H1 (cell line): ENCODE measurements around the gene DDT. TPM values are rescaled to one million over a fixed set of nuclear protein-coding genes. Genes with fewer than 3 reads are reported as not detected.
"Not testable (repeated sequence)": the region's sequence is repeated elsewhere in the genome, so short reads cannot be mapped to it uniquely, and the experiment has no call there.

Experiments
- CTCF ChIA-PET: fragments of 300-600 bp; sonication (Branson Sonifier 250); formaldehyde crosslinking; loops from one replicate; lab custom pipeline; 2021; ENCODE audit not compliant: partially characterized antibody; lab: Charles Lee
- POLR2A ChIA-PET: fragments of 300-600 bp; sonication (Branson Sonifier 250); formaldehyde crosslinking; loops from one replicate; lab custom pipeline; 2021; ENCODE audit warnings: inconsistent platforms; ENCODE audit not compliant: partially characterized antibody; lab: Charles Lee
- DNase-seq, 2 experiments: peaks; one replicate each; pipeline versions ENCODE4 v3.0.0 to v3.0.0-alpha.2; 2010 to 2022; ENCODE audit warnings: low spot score in 2 of 2, low read depth in 1 of 2, mixed read lengths in 1 of 2
- FAIRE-seq: peaks from 2 replicates; lab custom pipeline; 2011; peaks lifted over from hg19 to GRCh38; lab: Jason Lieb, UNC
- H2AFZ ChIP-seq: 2 replicates; pipeline ENCODE4 v1.8.1; 2012; ENCODE audit warnings: low read length, inconsistent platforms
- H2AK5ac ChIP-seq: 2 replicates; pipeline ENCODE4 v1.6.1; 2013; ENCODE audit warnings: low read depth, low read length
- H2BK120ac ChIP-seq: replicated peaks from 2 replicates; pipeline ENCODE3; 2013; ENCODE audit warnings: low read depth, low read length, inconsistent platforms
- H2BK12ac ChIP-seq: 2 replicates; pipeline ENCODE4 v1.6.1; 2013; ENCODE audit warnings: low read depth, low read length
- H2BK15ac ChIP-seq: 2 replicates; pipeline ENCODE4 v1.6.1; 2013; ENCODE audit warnings: low read length
- H2BK20ac ChIP-seq: 2 replicates; pipeline ENCODE4 v1.6.1; 2013; ENCODE audit warnings: low read length
- H2BK5ac ChIP-seq: 2 replicates; pipeline ENCODE4 v1.6.1; 2013; ENCODE audit warnings: low read depth, low read length
- H3K14ac ChIP-seq: 2 replicates; pipeline ENCODE4 v1.6.1; 2013; ENCODE audit warnings: inconsistent platforms; ENCODE audit not compliant: insufficient read length
- H3K18ac ChIP-seq: 2 replicates; pipeline ENCODE4 v1.6.1; 2013; ENCODE audit warnings: low read length; ENCODE audit errors: extremely low read depth
- H3K23ac ChIP-seq: 2 replicates; pipeline ENCODE4 v1.6.1; 2013; ENCODE audit warnings: inconsistent platforms; ENCODE audit not compliant: insufficient read length
- H3K23me2 ChIP-seq: 2 replicates; pipeline ENCODE4 v1.6.1; 2013; ENCODE audit warnings: low read depth, low read length
- H3K27ac ChIP-seq: 2 replicates; pipeline ENCODE4 v1.6.1; 2011; ENCODE audit warnings: low read depth, low read length, inconsistent platforms
- H3K27me3 ChIP-seq, 4 experiments: replicated peaks in 1 of 4; 1 replicate in 1 of 4; 2 replicates in 3 of 4; pipeline versions ENCODE4 v1.6.1 to v1.8.1; 2011 to 2013; ENCODE audit warnings: low read length in 3 of 4, mild to moderate bottlenecking in 3 of 4, inconsistent platforms in 2 of 4, mixed read lengths in 2 of 4, moderate library complexity in 1 of 4; ENCODE audit not compliant: control insufficient read depth in 3 of 4, insufficient read depth in 3 of 4; ENCODE audit errors: extremely low read depth in 1 of 4
- H3K36me3 ChIP-seq, 4 experiments: 2 replicates each; pipeline versions ENCODE4 v1.6.1 to v1.8.1; 2011 to 2013; ENCODE audit warnings: mild to moderate bottlenecking in 4 of 4, low read length in 3 of 4, moderate library complexity in 2 of 4, control low read depth in 1 of 4, inconsistent platforms in 1 of 4; ENCODE audit not compliant: insufficient read depth in 4 of 4, control insufficient read depth in 2 of 4
- H3K4ac ChIP-seq: replicated peaks from 2 replicates; pipeline ENCODE3; 2013; ENCODE audit warnings: low read length, low read depth, mixed read lengths, inconsistent platforms; ENCODE audit not compliant: insufficient read length
- H3K4me1 ChIP-seq, 4 experiments: replicated peaks in 1 of 4; 1 replicate in 1 of 4; 2 replicates in 3 of 4; pipeline versions ENCODE4 v1.6.1 to v1.8.1; 2011 to 2013; ENCODE audit warnings: low read length in 3 of 4, inconsistent platforms in 2 of 4, mixed read lengths in 1 of 4; ENCODE audit not compliant: insufficient read depth in 4 of 4, control insufficient read depth in 3 of 4
- H3K4me2 ChIP-seq, 2 experiments: 2 replicates each; pipeline versions ENCODE4 v1.6.1 to v1.8.1; 2011 to 2013; ENCODE audit warnings: low read depth in 2 of 2, low read length in 2 of 2, control low read depth in 1 of 2, inconsistent platforms in 1 of 2, mild to moderate bottlenecking in 1 of 2; ENCODE audit not compliant: insufficient read depth in 1 of 2
- H3K4me3 ChIP-seq, 4 experiments: fragments of 200-600, 300-600 bp in 1 of 4; sonication (generic), shearing (Covaris generic), sonication (Bioruptor Twin) in 1 of 4; 2 replicates each; pipeline versions ENCODE4 v1.5.1 to v1.8.1; 2011 to 2016; ENCODE audit warnings: low read length in 4 of 4, low read depth in 3 of 4, control low read depth in 2 of 4, inconsistent platforms in 2 of 4, mild to moderate bottlenecking in 2 of 4, mixed read lengths in 1 of 4, moderate library complexity in 1 of 4; ENCODE audit not compliant: insufficient read depth in 2 of 4; ENCODE audit errors: extremely low read depth in 1 of 4
- H3K56ac ChIP-seq: replicated peaks from 2 replicates; pipeline ENCODE3; 2013; ENCODE audit warnings: low read depth, mild to moderate bottlenecking, mixed read lengths, low read length, inconsistent platforms; ENCODE audit not compliant: insufficient read length
- H3K79me1 ChIP-seq: 2 replicates; pipeline ENCODE4 v1.6.1; 2013; ENCODE audit warnings: low read depth, low read length, control low read depth
- H3K79me2 ChIP-seq, 2 experiments: 2 replicates each; pipeline versions ENCODE4 v1.6.1 to v1.8.1; 2012 to 2013; ENCODE audit warnings: low read length in 2 of 2, mild to moderate bottlenecking in 2 of 2, inconsistent platforms in 1 of 2; ENCODE audit not compliant: insufficient read depth in 2 of 2, control insufficient read depth in 1 of 2
- H3K9ac ChIP-seq, 4 experiments: replicated peaks in 1 of 4; 1 replicate in 1 of 4; 2 replicates in 3 of 4; pipeline versions ENCODE4 v1.6.1 to v1.8.1; 2011 to 2013; ENCODE audit warnings: low read depth in 3 of 4, low read length in 3 of 4, control low read depth in 2 of 4, mild to moderate bottlenecking in 2 of 4, moderate library complexity in 2 of 4, inconsistent platforms in 1 of 4; ENCODE audit errors: extremely low read depth in 1 of 4
- H3K9me3 ChIP-seq, 2 experiments: 2 replicates each; pipeline versions ENCODE4 v1.6.1 to v1.8.1; 2012 to 2013; ENCODE audit warnings: mild to moderate bottlenecking in 2 of 2, moderate library complexity in 2 of 2, control low read depth in 1 of 2, inconsistent platforms in 1 of 2, low read depth in 1 of 2, low read length in 1 of 2, mixed read lengths in 1 of 2; ENCODE audit not compliant: insufficient read depth in 2 of 2
- H4K20me1 ChIP-seq, 2 experiments: replicated peaks in 1 of 2; 2 replicates each; pipeline versions ENCODE3 to v1.8.1; 2011 to 2013; ENCODE audit warnings: inconsistent platforms in 2 of 2, low read length in 2 of 2, mild to moderate bottlenecking in 1 of 2; ENCODE audit not compliant: insufficient read depth in 2 of 2, control insufficient read depth in 1 of 2
- H4K5ac ChIP-seq: 2 replicates; pipeline ENCODE4 v1.6.1; 2013; ENCODE audit warnings: low read length, low read depth, mixed read lengths, inconsistent platforms; ENCODE audit not compliant: insufficient read length
- H4K8ac ChIP-seq: 2 replicates; pipeline ENCODE4 v1.8.0; 2013; ENCODE audit warnings: mild to moderate bottlenecking, moderate library complexity, low read length, inconsistent platforms; ENCODE audit not compliant: insufficient read depth; ENCODE audit errors: extremely low read depth
- H4K91ac ChIP-seq: replicated peaks from 2 replicates; pipeline ENCODE3; 2013; ENCODE audit warnings: low read length, mixed read lengths, inconsistent platforms; ENCODE audit not compliant: insufficient read length
- WGBS, 2 experiments: shearing (Covaris generic) in 1 of 2; methylation state at CpG; one replicate each; pipeline versions ENCODE4 v1.1.6 to v1.1.7; 2013 to 2015; ENCODE audit warnings: low lambda C conversion rate in 2 of 2, mixed read lengths in 2 of 2, inconsistent platforms in 1 of 2, low coverage in 1 of 2, missing lambda C conversion rate in 1 of 2; ENCODE audit not compliant: insufficient replicate concordance in 2 of 2, insufficient coverage in 1 of 2, insufficient read length in 1 of 2; ENCODE audit errors: extremely low coverage in 1 of 2, missing lambda C conversion rate in 1 of 2; 5-methylcytosine and 5-hydroxymethylcytosine counted together
- polyA plus RNA-seq, 7 experiments: library from polyadenylated mRNA; depleted of rRNA in 3 of 7; stranded (reverse) in 5 of 7; unstranded in 2 of 7; fragments of >200 nt in 5 of 7; fragments of 200-250 nt in 2 of 7; gene quantifications; 1 replicate in 5 of 7; 2 replicates in 1 of 7; 4 replicates in 1 of 7; pipeline versions ENCODE4 v1.2.1 to v1.2.3, GENCODE V29; 2011 to 2013; ENCODE audit warnings: missing spikeins in 2 of 7, mixed read lengths in 2 of 7
- total RNA-seq: library from RNA; stranded (reverse); fragmentation: NEBNext Ultra II Directional; extraction: Animal tissue kit (Norgen Biotek cat#: 25700); gene quantifications from 2 replicates; pipeline ENCODE4 v1.2.1, GENCODE V29; 2021

The DDT gene
- total and polyA plus RNA-seq, 2 of the 8 experiments (the other 6 are each of a cell fraction or from before 2014, with no cell fraction given), result 106 to 341 TPM

DNA sequence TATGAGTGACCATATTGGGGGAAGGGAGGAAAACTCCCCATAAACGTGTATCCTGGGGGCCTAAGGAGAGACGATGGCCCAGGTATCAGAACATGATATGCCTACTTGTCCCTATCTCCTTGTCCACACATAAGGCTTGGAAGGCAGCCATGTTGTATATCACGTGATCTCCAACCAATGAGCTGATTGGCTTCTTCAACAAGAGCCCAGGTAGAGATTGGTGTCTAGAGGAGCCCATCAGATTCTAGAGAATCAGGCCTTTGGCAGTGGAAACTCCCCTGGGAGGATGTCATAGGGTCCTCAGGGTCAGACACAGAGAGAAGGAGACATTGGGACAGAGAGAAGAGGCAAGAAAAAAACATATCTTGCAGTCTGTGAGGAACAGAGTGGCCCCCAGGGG, 26.9 kb downstream of the DDT start:
- POLR2A ChIA-PET, DNase-seq: not testable (repeated sequence)
- 54% methylated on average over 1 of the region's 3 CpGs; no CpG with 5 or more reads in 1 of the 2 experiments for WGBS, 2 experiments

DNA sequence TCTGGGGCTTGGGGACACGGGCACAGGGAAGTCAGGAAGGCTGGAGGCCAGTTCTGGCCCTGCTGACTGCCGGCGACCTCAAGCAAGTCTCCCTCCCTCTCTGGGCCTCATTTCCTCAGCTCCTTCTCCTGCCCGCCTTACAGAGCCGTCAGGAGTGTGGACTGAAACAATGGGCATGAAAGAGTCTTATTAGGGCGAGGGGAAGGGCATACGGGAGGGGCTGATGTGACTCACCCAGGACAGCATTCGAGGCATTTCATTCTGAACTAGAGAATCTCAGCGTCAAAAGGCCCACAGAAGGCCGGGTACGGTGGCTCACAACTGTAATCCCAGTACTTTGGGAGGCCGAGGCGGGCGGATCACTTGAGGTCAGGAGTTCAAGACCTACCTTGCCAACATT, 34.1 kb downstream of the DDT start:
- H3K14ac ChIP-seq, H3K56ac ChIP-seq, H3K4me1 ChIP-seq, H2BK5ac ChIP-seq, H3K27me3 ChIP-seq, CTCF ChIA-PET, DNase-seq, H3K23ac ChIP-seq, H3K18ac ChIP-seq, H3K79me2 ChIP-seq, H3K23me2 ChIP-seq, H3K36me3 ChIP-seq, H2AK5ac ChIP-seq, H2BK20ac ChIP-seq, H3K27ac ChIP-seq, POLR2A ChIA-PET, H4K8ac ChIP-seq, H2BK15ac ChIP-seq, H2BK120ac ChIP-seq, H3K4me2 ChIP-seq, H4K20me1 ChIP-seq, FAIRE-seq, H4K91ac ChIP-seq, H3K9ac ChIP-seq, H3K9me3 ChIP-seq, H4K5ac ChIP-seq, H2BK12ac ChIP-seq, H3K4me3 ChIP-seq, H2AFZ ChIP-seq, H3K79me1 ChIP-seq, H3K4ac ChIP-seq: not testable (repeated sequence)
- WGBS, 2 experiments, result 100% methylated on average over 1 of the region's 14 CpGs; no CpG with 5 or more reads in 1 of the 2 experiments

More for the DNA sequence above, 26.9 kb downstream of the DDT start:
- H3K4me2 ChIP-seq, H3K9me3 ChIP-seq, H3K36me3 ChIP-seq, H2BK5ac ChIP-seq, H3K18ac ChIP-seq, H4K8ac ChIP-seq, H3K4ac ChIP-seq, H3K27ac ChIP-seq, H2BK120ac ChIP-seq, H2BK12ac ChIP-seq, H3K79me1 ChIP-seq, H3K23ac ChIP-seq, H3K4me1 ChIP-seq, H3K56ac ChIP-seq, H3K79me2 ChIP-seq, H2AK5ac ChIP-seq, H3K14ac ChIP-seq, H3K23me2 ChIP-seq, FAIRE-seq, H4K20me1 ChIP-seq, H2BK20ac ChIP-seq, H3K27me3 ChIP-seq, H3K9ac ChIP-seq, H2AFZ ChIP-seq, H2BK15ac ChIP-seq, H3K4me3 ChIP-seq, H4K91ac ChIP-seq, H4K5ac ChIP-seq: not testable (repeated sequence)
- CTCF ChIA-PET, result interaction anchor here (1.1 kb wide), 1 partner anchor 18 kb away, joined by 3 read pairs; no protein-coding TSS in a partner anchor
